IPS-18c (cell line): ENCODE results near the gene ELF2.
"Not testable (repeated sequence)": the region's sequence is repeated elsewhere in the genome, so short reads cannot be mapped to it uniquely, and the experiment has no call there.

ENCODE experiments used
- H3K4me3 ChIP-seq: 2 replicates; pipeline ENCODE4 v1.7.0; 2013; ENCODE audit warnings: low read depth, mild to moderate bottlenecking, low read length, moderate library complexity; ENCODE audit not compliant: insufficient read depth
- H3K9me3 ChIP-seq: one replicate; pipeline ENCODE4 v1.6.1; 2013; ENCODE audit warnings: mild to moderate bottlenecking, low read length, moderate library complexity; ENCODE audit not compliant: control insufficient read depth, insufficient read depth

The ELF2 gene

GRCh38 chr4:139115226-139115625, 61.8 kb downstream of the ELF2 start:
- no peak overlapping the region for H3K4me3 ChIP-seq

DNA sequence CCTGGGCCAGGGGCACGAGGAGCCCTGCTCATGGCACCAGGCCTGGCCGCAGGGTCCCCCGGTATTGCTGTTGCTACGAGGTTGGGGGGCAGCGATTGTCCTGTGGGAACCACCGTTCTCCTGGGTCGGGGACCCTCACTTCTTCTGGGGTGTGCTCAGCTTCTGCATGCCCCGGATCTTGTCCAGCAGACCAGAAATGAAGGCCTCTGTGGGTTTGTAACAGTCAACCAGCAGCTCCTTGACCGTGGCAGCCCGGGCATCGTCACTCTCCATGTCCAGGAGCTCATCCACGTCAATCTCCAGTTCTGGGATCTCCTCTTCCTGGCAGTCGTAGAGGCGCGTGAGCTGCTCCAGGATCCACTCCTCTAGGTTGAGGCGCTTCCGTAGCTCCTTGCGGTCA, 62.2 kb downstream of the ELF2 start:
- H3K4me3 ChIP-seq, H3K9me3 ChIP-seq: not testable (repeated sequence)

More at GRCh38 chr4:139115226-139115625, 61.8 kb downstream of the ELF2 start:
- no peaks in the 10 kb centered on the region for H3K9me3 ChIP-seq

- Histone ChIP-seq H3K4me3 (no peak overlapping the region), H3K9me3 (no peaks in the 10 kb centered on the region)
These were observed 64.4 kb downstream of the ELF2 start for GRCh38 chr4:139112650-139113049.

GRCh38 chr4:139108567-139109128, 68.4 kb downstream of the ELF2 start:
- H3K4me3 ChIP-seq: no peak overlapping the region
- no peaks in the 10 kb centered on the region for H3K9me3 ChIP-seq

DNA sequence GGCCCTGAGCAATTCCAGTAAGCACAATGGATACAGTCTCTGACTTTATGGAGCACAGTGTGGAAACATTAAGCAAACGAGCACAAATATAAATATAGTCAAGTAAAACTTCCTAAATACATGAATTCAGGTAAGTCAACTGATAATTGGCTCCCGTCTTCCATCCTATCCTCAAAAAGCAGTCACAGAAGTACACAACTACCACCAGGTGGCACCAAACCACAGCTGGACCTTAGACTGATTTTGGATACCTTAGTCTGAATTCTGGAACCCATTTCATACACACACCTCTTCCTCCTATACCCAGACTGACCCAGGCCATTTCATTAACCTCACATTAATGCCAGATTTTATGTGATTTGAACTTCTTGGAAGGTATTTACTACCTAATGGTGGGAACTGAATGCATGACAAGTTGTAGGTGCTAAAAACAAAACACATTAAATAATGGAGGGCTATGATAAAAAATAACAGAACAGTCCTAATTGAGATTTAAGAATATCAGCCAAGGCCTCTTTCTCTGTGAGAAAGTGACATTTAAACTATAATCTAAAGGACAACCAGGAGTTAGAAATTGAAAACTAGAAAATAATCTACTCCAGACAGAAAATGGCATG, 77.5 kb downstream of the ELF2 start:
- H3K9me3 ChIP-seq: no peaks in the 10 kb centered on the region
- H3K4me3 ChIP-seq: no peak overlapping the region

- no peaks in the 10 kb centered on the region for H3K9me3 ChIP-seq
- no peak overlapping the region for H3K4me3 ChIP-seq
These were observed 84.7 kb downstream of the ELF2 start for GRCh38 chr4:139092271-139092670.

- 0 out of 2 replicates have a peak overlapping the region, but pooled peaks have one; percentile 98 for H3K4me3 ChIP-seq
These were observed 91.9 kb downstream of the ELF2 start for GRCh38 chr4:139085141-139085540.

GRCh38 chr4:139084804-139085093, 92.3 kb downstream of the ELF2 start:
- peak overlapping the region; percentile 98 for H3K4me3 ChIP-seq

More at GRCh38 chr4:139085141-139085540, 91.9 kb downstream of the ELF2 start:
- H3K9me3 ChIP-seq: no peaks in the 10 kb centered on the region

GRCh38 chr4:139083956-139084803, 92.8 kb downstream of the ELF2 start:
- peak overlapping the region; percentile 98 for H3K4me3 ChIP-seq
- H3K9me3 ChIP-seq: no peaks in the 10 kb centered on the region

More at GRCh38 chr4:139084804-139085093, 92.3 kb downstream of the ELF2 start:
- H3K9me3 ChIP-seq: no peaks in the 10 kb centered on the region

DNA sequence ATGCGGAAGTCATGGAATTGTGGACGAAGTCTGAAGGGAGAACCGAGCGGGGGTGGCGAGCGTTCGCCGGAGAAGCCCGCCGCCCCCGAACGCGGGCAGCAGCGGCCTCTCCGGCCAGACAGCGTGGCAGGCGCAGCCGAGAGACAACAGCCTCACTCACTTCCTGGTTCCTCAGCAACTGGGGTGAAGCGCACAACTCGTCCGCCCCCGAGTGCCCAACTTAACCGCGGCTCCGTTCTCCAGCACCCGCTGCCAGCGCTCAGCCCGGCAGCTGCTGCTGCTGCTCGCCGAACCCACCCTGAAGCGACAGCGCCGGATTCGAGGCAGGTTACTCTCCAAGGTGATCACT, 93.4 kb downstream of the ELF2 start:
- no peaks in the 10 kb centered on the region for H3K9me3 ChIP-seq
- peak overlapping the region; percentile 98 for H3K4me3 ChIP-seq

DNA sequence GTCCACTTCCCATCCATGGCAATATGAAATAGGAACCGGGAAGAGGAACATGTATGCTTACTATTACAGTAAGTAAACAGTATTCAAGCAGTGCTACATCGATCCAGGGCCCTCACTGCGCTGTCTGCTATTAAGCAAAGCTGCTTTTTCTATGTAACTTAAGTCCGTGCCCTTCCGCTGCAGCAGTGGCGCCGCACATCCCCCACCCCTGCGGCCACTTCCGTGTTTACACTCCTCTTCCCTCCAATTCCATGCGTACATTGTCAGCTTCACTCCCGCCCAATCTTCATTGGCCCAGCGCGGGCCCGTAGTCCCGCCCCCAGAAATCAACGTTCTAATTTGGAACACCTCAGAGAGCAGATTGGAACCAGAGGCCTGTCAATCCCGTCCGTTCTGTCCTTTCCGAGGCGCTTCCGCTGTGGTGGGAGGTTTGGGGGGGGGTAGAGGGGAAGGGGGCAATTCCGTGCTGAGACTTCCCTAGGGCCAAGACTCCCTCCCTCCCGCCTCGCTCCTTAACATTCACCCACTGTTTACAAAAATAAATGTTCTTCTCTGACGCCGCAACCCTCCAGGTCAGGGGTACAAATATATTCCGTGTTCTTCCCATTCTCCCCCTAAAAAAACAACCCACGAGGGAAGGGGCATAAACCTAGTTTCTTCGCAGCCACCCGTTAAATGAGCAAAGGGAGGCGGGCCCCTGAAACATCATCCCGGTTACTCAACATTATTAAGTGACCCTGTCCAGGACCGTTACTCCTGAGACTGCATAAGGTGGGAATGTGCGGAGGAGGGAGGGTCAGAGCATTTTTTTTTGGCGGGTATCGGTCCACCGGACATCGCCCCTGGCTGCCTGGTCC, 94.0 kb downstream of the ELF2 start:
- H3K4me3 ChIP-seq: peak overlapping the region; percentile 98
- no peaks in the 10 kb centered on the region for H3K9me3 ChIP-seq

DNA sequence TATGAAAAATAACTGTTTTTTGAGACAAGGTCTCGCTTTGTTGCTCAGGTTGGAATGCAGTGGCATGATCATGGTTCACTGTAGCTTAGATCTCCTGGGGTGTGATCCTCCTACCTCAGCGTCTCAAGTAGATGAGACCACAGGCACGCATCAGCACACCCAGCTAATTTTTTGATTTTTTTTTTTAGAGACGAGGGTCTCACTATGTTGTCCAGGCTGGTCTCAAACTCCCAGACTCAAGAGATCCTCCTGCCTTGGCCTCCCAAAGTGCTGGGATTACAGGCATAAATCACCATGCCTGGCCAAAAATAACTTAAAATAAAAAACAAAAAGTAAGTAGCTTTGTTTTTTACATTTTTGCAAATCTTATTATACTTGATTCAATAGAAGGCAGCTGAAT, 98.1 kb downstream of the ELF2 start:
- no peaks in the 10 kb centered on the region for H3K9me3 ChIP-seq

GRCh38 chr4:139077567-139078355, 99.3 kb downstream of the ELF2 start:
- no peaks in the 10 kb centered on the region for H3K9me3 ChIP-seq
- H3K4me3 ChIP-seq: no peak overlapping the region

More for the DNA sequence above, 98.1 kb downstream of the ELF2 start:
- no peak overlapping the region for H3K4me3 ChIP-seq

- H3K4me3 ChIP-seq: no peak overlapping the region
- no peaks in the 10 kb centered on the region for H3K9me3 ChIP-seq
These were observed 100.8 kb downstream of the ELF2 start for GRCh38 chr4:139076016-139076744.

DNA sequence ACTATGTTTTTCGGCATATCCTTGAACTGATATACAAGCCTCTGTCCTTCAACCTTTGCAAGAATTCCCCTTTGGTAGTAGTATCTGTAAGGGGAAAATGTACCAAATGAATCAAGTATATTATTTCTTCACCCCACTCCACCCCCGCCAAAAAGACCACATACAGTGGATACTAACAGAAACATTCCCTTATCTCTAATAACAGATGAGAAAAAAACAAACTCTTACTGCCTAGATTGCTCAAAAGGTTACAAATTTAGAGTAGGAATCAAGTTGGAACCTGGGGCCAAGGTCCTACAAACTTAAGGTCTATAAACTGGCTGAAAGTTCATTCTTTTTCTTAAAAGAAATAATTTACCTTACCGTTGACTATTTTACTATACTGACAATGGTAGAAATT, 116.4 kb downstream of the ELF2 start:
- Histone ChIP-seq H3K9me3 (no peaks in the 10 kb centered on the region), H3K4me3 (no peak overlapping the region)

DNA sequence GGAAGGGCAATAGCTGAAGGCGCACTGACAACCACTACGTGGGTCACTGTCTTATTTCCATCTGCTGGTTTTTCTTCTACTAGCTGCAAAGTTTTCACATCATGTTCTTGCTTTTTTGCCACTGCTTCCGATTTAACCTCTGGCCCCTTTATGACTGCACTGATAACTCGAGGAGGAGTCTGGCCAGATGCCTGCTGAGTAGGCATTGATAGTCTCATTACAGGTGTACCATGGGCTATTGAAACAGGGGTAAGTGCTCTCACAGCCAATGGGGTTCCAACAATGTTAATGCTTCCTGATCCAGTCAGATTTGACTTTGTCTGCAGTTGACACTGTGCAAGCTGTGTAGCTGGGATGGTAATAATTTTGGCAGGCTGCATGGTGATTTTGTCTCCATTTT, 118.0 kb downstream of the ELF2 start:
- H3K9me3 ChIP-seq, H3K4me3 ChIP-seq: not testable (repeated sequence)
